T-helper 1 cell treated with Interleukin-12 subunit alpha and Interleukin-12 subunit beta and Interleukin-4 antibody, amounts not matched to agents 30 ng/mL and 1 ng/mL, for 36 hours (primary cell): ENCODE data around the gene SZT2. TPM values are rescaled to one million over a fixed set of nuclear protein-coding genes. Genes with fewer than 3 reads are reported as not detected.

Experiments used
- intact Hi-C: fragments of 100-400 bp; cut with micrococcal nuclease; formaldehyde crosslinking; loops from one replicate; pipeline ENCODE4 v1.15.1; 2024
- total RNA-seq: library from RNA; stranded (reverse); gene quantifications from 2 replicates; pipeline ENCODE4 v1.2.3, GENCODE V29; 2022

The SZT2 gene
- total RNA-seq, 1 donor from 2014 or later = 81.8 TPM

DNA sequence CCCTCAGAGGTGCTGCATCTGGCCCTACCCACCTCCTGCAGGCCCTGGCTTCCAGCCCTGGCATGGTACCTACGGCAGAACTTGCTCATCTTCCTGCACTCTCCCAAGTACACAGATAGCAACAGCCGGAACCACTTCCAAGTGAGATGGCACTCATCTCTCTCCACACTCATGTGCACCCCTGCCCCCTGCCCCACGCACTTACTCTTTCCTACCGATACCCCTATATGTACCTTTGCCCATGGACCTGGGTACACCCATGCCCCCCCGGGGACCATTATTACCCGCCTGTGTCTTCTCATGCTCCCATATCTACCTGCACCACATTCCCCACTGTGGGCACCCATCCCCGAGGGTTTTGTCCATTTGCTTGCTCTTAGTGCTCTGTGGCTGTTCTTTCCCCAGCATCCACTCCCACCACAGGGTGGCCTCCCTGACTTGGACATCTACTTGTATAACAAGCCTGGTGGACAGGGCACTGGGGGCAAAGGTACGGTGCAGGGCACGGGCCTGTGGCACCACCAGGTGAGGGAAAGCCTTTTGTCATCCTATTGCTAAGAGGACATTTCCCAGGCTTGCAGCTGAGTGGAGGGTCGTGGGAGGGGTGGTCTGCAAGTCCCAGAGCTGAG is 49.4 kb downstream of the SZT2 start:
- intact Hi-C loops = no loop called here

DNA sequence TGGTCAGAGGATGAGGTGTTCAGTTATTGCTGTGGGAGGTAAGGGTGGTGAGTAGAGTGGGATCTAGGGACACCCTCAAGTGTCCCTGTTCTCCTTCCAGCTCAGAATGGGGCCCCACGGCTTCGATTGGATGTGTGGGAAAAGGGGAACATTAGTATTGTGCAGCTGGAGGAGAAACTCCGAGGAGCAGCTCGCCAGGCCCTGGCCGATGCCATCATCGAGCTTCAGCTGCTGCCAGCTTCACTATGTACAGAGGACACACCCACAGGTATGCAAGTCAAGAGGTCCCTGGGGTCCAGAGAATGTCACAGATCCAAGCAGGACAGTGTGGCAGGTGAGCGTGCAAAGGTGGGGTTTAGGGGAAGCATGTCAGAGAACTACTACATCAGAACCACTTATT is 50.1 kb downstream of the SZT2 start:
- intact Hi-C loops = no loop called here

DNA sequence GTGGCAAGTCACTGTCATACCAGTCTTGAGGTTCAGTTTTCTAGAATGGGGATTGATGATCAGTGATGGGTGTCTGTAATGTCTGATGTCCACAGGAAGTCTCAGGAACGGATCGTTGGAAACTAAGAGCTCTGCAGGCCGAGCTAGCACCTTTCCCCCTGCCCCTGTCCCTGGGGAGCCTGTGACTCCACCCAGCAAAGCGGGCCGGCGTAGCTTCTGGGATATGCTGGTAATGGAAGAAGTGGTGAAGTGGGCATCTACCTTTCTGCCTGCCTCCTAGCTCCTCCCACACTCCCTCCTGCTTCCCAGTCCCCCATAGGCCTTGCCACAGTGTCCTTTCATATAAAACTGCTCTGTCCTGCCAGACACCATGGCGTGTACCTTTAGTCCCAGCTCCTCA is 50.7 kb downstream of the SZT2 start:
- intact Hi-C loops = no loop called here

DNA sequence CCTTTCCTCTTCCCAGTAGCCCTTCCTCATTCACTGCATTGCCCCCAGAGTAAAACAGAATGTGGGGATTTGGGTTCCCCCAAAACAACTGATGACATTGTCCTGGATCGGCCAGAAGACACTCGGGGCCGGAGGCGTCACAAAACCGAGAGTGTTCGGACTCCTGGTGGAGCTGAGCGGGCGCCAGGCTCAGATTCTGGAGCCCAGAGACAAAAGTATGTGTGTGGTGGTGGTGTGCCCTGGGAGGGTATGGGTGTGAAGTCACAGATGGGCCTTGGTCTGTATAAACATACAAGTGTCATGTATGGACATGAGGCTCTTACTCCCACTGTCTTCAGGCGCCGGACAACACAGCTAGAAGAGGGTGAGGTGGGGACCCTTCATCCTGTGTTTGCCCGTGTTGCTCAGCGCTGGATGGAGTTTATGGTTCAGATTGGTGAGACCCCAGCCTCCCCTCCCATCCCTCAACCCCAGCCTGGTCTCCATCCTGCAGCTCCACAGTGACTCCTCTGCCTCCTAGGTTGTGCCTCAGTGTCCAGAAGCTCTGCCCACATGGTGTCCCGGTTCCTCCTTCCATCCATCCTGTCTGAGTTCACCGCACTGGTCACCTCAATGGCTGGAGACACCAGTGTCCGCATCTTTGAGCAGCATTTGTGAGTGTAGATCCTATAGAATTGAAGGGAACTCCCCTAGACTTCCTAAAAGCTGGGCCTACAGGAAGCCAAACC is 51.6 kb downstream of the SZT2 start:
- intact Hi-C loops = no loop called here

DNA sequence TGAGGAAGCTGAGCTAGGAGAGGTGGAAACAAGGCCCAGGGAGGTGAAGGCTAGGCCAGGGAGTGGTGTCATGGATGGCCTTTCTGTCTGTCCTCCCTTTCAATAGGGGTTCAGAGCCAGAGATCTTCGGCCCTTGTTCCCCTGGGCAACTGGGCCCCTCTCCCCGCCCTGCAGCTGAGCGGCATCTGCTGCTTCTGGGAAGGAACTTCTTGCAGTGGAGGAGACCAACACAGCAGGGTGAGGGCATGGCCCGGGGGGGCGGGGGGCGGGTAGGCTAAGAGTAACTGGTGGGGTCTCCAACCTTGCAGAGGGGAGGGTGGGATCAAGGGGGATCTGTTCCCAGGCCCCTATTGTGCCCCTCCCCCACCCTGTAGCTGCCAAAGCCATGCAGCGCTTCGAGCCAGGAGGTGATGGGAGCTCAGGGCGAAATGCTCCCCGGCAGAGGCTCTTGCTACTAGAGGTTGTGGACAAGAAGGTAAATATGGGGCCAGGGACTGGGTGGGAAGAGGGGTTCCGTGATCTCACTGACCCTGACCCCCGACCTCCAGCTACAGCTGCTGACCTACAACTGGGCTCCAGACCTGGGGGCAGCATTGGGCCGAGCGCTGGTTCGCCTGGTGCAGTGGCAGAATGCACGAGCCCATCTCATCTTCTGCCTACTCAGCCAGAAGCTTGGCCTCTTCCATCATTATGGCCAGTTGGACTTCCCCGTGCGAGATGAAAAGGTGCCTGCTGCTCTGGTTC is 52.4 kb downstream of the SZT2 start:
- intact Hi-C loops = no loop called here

DNA sequence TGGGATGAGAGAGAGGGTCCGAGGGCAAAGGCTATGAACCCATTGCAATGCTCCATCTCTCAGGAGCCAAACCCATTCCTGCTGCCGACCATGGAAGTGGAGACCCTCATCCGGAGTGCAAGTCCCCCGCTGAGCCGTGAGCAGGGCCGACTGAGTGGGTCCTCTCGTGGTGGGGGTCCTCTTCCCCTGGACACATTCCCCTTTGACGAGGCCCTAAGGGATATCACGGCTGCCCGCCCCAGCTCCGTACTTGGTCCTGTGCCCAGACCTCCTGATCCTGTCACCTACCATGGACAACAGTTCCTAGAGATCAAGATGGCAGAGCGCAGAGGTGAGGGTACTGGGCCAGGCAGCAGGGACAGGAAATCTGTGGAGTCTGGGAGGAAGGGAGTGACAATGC is 53.1 kb downstream of the SZT2 start:
- intact Hi-C loops = no loop called here

DNA sequence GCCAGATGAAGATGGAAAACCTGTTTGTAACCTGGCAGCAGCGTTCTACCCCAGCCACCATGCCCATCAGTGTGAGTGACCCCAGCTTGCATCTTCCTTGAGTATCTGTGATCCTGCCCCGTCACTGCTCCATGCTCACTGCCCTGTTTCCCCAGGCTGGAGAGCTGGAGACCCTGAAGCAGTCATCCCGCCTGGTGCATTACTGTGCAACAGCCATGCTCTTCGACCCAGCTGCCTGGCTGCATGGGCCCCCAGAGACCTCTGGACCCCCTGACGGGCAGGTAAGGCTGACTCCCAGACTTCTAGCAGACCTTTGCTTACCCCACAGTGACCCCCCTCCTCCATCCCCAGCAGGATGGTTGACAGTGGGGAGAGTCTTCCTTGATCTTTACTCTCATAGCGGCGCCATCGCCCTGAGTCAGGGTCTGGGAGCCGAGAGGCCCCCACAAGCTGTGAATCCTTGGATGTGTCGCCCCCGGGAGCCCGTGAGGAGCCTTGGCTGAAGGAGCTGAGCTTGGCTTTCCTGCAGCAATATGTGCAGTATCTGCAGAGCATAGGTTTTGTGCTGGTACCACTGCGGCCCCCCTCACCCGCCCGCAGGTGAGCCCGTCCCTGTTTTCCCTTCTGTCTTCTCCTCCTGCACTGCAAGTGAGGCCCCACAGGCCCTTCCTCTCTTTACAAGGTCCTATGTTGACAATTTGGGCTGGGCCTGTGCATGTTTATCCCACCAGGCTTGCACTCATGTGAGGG is 53.7 kb downstream of the SZT2 start:
- intact Hi-C loops = no loop called here

DNA sequence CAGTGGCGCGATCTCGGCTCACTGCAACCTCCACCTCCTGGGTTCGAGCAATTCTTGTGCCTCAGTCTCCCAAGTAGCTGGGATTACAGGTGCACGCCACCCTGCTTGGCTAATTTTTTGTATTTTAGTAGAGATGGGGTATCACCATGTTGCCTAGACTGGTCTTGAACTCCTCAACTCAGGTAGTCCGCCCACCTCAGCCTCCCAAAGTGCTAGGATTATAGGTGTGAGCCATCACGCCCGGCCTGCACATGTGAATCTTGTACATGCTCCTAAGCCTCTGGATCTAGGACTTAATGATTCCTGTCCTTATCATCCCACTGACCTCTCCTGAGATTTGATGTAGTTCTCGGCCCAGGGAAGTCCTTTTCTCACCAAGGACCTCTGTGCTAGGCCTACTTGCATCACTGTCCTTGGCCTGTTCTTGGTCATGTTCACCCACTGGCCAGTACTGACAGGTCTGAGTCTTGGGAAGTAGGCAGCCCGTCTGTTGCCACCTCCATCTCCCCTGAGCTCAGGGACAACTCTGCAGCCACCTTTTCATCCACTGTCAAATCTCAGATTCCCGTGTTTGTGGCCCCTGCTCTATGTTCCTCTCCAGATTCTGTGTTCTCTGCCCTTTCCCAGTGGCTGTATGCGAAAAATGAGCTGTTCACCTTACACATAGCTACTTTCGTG is 54.6 kb downstream of the SZT2 start:
- intact Hi-C loops = no loop called here

DNA sequence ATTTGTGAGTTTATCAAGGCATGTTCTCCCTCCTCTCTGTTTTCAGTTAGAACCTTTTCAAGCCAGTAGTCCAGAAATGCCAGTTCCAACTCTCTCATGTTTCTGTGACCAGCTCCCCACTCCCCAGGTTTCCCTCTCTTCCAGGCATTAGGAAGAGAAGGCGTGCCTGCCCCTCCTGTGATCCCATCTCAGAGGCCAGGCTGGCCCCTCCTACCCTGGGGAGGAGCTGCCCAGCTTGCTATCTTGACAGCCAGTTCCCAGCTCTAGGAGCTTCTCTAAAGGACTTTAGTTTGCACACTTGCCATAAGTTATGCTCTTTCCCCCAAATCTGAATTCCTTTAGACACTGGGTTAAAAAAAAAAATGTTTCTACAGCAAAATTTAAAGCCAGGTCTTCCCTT is 55.1 kb downstream of the SZT2 start:
- intact Hi-C loops = no loop called here

DNA sequence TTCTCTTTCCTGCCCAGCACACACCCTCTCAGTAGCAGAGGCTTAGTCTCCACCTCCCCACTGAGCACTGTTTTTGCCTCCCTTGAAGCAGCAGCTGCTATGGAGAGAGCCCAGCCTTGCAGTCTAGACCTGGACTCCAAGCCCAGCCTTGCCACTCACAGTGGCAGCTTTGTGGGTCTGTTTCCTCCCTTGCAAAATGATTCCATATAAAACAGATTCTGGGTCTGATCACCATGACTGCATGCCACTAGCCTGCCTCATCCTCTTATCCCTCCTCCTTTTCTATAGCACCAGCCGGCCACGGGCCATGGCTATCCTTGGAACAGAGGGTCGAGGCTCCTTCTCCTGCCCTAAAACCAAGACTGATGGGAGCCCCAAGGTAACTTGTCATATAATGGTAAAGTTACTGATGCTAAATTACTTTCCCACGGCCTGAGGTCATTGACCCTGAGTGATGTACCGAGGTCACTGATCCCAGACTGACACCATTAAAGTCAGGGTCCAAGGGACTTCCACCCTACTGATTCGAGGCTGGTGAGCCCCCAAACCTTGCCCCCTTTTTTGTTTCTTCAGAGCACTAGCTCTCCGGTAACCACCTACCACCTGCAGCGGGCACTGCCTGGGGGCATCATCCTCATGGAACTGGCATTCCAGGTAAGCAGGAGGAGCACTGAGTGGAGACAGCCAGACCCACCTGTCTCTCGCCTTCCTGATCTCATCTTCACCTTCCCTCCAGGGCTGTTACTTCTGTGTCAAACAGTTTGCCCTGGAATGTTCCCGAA is 56.1 kb downstream of the SZT2 start:
- intact Hi-C loops = no loop called here

DNA sequence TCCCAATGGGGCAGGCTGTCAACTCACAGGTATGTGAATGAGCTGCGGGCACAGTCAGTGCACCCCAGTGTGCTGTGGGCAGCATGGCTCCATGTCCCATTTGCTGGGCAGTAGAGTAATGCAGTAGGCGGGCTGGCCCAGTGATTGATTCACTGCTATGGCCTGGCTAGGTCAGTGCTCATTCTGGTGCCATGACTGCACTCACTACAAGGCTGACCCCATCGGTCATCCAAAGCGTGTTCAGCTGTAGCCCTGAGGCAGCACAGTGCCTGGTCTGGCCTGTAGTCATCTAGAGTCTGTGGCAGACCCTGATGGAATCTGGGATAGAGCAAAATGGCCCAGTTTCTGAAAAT is 56.7 kb downstream of the SZT2 start:
- intact Hi-C loops = no loop called here

DNA sequence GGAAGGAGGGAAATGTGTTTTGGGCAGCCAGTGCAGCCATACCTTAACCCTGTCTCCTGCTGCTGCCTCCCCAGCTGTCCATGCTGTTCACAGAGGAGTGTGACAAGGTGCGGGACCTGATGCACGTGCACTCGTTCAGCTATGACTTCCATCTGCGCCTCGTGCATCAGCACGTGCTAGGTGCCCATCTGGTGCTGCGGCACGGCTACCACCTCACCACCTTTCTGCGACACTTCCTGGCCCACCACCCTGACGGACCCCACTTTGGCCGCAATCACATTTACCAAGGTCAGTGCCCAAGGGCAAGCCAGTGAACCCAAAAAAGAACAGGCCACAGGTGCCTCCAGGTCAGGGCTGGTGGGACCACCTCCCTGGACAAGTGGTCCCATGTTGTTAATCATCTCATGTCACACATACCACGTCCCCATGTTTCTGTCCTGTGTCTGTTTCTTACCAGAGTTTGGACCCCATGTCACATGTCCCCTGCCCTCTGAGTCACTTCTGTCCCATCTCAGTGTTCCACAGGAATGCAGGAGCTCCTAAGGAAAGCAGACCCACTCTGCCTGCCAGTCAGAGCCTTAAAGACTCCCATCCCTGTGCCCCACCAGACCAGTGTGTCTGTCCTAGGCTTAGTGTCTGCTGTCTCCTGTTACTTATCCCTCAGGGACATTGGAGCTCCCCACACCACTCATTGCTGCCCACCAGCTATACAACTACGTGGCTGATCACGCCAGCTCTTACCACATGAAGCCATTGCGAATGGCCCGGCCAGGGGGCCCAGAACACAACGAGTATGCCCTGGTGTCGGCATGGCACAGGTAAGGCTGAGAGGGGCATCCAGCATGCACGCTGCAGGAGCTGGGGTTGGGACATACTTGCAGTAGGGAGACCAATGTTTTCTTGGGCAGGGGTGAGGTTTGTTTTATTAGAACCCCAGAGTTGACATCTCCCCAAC is 57.5 kb downstream of the SZT2 start:
- intact Hi-C loops = no loop called here

DNA sequence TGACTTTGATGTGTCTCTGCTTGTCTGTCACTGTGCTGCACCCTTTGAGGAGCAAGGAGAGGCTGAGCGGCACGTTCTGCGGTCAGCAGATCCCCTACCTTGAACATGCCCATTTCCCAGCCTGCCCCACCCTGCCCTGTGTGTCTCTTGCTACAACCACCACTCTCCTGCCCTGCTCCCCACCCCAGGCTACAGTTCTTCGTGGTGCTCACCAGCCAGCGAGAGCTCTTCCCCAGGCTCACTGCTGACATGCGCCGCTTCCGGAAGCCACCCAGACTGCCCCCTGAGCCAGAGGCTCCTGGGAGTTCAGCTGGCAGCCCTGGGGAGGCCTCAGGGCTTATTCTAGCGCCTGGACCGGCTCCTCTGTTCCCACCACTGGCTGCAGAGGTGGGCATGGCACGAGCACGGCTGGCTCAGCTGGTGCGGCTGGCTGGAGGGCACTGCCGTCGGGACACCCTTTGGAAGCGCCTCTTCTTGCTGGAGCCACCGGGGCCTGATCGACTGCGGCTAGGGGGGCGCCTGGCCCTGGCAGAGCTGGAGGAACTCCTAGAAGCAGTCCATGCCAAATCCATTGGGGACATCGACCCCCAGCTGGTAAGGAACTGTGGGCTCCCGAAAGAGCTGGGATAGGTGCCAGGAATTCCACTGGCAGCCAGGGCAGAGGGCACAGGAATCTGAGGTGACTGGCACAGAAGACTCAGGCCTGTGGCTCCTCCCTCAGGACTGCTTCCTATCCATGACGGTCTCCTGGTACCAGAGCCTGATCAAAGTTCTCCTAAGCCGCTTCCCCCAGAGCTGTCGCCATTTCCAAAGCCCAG is 58.4 kb downstream of the SZT2 start:
- intact Hi-C loops = no loop called here

DNA sequence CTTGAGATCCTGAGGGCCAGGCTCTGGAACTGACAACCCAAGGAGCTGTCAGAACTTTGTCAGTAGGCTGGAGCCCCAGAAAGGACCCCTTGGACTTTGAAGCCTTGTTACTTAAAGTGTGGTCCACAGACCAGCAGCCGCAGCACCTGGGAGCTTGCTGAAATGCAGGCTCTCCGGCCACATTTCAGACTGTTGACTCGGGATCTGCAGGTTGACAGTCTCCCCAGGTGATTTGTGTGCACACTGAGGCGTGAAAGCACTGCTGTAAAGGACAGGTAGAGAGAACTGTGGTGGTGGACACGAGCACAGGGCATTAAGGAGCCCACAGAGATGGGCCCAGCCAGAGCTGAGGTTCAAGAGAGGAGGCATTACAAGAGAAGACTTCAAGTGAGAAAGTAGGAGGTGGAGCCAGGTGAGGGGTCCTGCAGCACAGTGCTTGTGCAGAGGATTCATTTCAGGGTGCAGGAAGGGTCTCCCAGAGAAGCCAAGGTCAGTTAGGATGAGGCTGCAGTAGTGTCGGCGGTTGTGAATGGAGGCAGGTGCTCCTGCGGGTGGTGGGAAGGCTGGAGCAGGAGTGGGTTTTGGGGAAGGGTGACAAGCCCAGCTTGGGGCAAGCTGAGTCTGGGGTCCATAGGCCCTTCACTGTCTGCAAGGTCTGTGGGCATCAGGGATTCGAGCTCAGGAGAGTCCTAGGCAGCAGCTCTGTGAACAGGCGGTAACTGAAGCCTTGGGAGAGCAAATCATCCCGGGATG is 59.4 kb downstream of the SZT2 start:
- intact Hi-C loops = no loop called here

DNA sequence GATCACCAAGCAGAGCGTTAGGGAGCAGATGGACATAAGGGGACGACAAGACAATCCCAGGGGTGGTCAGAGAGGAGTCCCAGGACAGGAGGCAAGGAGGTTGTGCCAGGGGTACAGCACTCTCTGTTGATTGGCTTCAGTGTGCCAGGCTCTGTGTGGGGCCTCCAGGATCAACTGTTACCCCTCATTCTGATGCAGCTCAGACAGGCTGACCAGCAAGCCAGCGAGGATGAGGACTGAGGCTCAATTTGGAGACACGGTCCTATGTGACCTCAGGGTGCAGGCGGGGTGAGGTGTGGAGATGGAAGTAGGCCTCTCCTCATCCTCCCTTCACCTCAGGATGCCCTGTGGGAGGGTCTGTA is 60.0 kb downstream of the SZT2 start:
- intact Hi-C loops = no loop called here

DNA sequence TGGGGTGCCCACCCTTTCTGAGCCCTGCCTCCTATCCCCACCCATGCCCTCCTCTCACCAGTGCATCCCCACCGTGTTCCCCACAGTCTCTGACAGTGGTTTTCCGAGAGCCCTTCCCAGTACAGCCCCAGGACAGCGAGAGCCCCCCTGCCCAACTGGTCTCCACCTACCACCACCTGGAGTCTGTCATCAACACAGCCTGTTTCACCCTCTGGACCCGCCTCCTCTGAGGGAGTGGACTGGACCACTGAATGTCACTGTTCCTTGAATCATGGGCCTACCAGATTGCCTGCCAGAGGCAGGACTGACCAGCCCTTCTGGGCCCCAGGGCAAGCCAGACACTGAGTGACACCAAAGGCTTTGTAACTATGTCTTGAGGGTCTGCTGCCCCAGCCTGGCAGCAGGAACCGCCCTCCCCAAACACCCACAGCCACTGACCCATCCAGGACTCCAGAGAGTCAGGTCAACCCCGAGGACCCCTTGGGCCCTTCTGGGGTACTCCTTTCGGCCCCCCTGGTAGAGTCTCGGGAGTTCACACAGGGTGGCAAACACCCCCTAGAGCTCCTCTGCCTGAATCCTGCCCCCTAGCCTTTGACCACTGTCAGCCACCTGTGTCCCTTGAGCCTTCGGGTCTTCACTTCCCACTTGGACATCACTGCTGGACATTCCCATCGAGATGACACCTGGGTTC is 60.7 kb downstream of the SZT2 start:
- intact Hi-C loops = no loop called here

DNA sequence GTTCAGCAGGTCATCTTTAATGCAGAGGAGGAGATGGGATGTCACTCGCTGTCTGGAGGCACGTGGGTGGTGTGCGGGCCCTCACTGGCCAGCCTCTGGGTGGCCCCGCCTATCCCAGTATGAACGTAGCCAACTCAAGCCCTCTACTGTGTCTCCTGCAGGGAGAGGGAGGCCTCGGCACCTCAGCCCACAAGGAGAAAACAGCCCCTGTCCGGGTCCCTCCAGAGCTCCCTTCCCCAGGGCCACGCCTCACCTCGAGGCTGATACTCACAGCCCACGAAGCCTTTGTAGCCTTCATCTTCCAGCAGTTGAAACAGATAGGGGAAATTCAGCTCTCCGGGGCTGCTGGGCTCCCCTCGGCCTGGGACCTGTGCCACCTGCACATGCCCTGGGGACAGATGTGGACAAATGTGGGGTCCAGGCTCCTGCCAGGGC is 61.5 kb downstream of the SZT2 start:
- intact Hi-C loops = no loop called here
